ENCODE measurements around the gene ELOB. TPM values are rescaled to one million over a fixed set of nuclear protein-coding genes. Genes with fewer than 3 reads are reported as not detected.

The ELOB gene
- 239 and 444 TPM in 2 replicates for total RNA-seq

DNA sequence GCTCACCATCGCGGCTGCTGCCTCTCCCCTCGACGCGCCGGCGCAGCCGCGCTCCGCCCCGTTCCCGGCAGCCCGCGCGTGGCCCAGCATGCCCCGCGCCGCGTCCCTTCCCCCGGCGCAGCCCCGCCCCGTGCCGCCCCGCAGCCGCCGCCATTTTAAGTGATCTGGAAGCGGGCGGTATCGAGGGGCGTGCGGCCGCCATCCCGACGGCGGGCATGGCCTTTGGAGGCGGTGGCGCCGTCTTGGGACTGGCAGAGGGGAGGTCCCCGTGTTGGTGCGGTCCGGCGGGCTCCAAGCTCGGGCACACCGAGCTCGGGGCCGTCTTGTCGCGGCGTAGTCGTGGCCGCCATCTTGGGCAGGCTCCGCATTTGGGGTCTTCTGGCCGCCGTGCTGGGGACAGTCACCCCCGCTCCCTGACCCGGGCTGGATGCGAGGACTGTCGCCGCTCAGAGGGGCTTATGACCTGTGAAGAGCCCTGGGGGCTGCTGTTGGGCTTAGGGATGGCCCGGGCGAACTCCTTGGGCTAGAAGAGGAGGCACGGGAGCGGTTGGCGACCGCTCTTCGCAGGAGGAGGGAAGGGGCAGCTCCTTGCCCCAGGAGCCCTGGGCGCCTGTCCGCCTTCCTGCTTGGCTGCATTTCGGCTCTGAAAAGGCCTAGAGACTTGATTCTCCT lies at the start of gene ELOB:
ELOB (minus strand) TSS at position 50 of the 672 bp plus-strand sequence; CDS start at position 9, 41 bp downstream.
- peak; percentile 45 for DNase-seq (ENCODE audit: low read depth)

DNA sequence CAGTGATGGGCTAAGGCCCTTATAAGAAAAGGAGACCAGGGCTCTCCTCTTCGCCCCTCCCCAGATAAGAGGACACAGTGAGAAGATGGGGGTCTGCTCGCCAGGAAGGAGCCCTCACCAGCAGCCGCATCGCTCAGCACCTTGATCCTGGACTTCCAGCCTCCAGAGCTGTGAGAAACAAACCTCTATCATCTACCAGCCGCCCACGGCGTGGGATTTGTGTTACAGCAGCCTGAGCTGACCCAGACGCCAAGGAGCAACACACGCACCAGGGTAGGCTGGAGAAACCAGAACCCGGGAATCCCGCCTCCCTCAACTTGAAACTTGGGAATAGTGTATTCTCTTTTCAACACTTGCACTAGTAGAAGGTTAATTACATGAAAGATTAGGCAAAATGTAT lies 48.8 kb upstream of the ELOB start:
- no peak for DNase-seq (ENCODE audit: low read depth)

DNA sequence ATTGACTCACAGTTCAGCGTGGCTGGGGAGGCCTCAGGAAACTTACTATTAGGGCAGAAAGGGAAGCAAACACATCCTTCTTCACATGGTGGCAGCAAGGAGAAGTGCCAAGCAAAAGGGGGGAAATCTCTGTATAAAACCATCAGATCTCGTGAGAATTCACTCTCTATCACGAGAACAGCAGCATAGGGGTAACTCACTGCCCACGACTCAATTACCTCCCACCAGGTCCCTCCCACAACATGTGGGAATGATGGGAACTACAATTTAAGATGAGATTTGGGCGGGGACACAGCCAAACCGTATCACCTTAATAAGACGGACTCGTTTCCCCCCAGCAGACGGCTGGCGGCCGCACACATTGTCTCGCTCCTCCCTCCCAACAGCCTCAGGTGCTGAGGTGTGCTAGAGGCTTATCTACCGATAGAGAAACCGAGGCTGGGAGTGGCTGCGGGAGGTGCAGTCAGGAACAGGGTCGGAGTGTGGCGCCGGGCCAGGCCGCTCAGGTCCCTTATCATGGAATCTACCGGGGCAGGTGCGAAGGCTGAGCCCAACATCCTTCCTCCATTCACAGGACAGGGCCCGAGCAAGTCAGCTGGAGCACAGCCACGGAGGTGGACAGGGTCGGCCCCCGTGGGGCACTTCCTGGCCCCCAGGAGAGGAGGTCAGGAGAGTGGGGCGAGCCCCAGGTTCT lies 48.1 kb upstream of the ELOB start:
- DNase-seq (ENCODE audit: low read depth), result no peak

DNA sequence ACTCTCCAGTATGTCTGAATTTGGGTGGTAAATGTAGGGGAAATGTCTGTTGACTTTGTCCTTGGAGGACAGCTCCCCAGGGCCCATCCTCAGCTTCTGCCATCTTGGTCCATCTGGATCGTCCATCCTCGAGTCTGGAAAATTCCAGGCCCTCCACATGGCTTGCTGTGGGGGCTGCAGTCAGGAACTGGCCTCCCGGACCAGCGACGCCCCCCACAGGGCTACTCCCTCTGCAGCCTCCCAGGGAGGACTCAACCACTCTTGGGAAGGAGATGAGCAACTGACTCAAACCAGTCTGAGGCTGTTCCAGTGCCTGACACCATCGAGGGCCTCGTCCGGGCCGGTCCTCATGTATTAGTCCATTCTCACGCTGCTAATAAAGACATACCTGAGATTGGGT lies 47.5 kb upstream of the ELOB start:
- no peak for DNase-seq (ENCODE audit: low read depth)

DNA sequence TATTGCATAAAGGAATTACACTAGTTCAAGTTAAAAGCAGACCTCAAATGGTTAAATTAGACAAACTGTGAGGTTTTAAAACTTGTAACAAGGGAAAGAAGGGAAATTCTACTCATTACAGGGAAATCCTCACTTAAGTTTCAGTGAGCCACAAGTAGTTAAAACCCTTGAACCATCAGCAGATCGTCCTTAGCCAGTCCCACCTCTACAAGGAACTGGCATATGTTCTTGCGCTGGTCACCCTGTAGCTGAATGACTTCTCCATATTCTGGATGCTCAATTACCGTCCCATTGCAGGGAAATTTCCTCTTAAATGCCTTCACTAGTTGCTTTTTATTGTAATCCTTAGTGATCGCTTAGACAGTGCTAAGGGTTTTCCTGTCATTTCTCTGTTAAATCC lies 45.4 kb upstream of the ELOB start:
- DNase-seq (ENCODE audit: low read depth), result no peak

DNA sequence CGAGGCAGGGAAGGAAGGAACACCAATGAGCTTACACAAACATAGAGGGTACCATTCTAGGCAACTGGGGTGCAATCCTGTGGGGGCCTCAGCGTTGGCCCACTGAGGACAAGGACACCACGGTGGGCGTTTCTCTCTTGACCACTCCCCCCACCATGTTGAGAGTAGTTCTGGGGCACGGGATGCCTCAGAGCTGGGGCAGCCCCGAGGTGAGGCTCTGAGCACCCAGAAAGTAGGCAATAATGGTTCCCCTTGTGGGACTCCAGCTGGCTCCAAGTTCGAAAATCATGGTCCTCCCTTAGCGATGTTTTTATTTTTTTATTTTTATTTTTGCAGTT lies 45.0 kb upstream of the ELOB start:
- DNase-seq (ENCODE audit: low read depth), result no peak

DNA sequence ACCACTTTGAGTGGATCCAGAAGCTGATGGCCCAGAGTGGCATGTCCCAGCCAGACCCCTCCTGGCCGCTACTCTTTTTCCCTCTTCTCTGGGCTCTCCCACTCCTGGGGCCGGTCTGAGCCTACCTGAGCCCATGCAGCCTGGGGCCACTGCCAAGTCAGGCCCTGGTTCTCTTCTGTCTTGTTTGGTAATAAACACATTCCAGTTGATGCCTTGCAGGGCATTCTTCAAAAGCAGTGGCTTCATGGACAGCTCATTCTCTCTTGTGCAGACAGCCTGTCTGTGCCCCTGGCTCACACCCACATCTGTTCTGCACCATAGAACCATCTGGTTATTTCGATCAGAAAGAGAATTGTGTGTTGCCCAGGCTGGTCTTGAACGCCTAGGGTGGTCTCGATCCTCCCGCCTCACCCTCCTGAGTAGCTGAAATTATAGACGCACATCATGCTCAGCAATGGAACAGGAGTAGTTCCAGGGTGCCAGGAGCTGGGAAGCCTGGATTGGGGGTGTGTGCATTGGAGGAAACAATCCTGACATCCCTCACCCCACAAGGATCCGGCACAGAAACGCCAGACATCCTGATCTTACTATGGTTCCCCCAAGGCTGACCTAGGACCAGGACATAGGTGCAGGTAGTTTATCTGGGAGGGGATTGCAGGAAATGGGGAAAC lies 44.5 kb upstream of the ELOB start:
- peak; percentile 7 for DNase-seq (ENCODE audit: low read depth)

DNA sequence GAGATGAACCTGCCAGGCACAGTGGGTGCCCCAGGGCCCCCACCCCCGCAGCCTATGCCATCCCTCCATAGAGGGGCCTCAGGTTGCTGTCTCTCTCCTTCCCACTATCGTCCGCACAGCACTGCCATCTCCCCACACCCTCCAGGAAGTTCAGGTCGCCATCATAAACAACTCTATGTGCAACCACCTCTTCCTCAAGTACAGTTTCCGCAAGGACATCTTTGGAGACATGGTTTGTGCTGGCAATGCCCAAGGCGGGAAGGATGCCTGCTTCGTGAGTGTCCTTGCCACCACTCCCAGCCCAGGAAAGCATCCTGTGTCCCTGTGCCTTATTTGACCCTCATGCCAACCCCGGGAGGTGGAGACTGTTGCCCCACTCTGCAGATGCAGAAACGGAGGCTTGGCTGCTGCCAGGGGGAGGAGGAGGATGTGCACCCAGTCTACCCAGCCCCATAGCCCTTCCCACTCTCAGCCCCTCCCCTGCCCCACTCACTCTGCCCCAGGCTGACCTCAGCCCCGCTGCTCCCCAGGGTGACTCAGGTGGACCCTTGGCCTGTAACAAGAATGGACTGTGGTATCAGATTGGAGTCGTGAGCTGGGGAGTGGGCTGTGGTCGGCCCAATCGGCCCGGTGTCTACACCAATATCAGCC lies 43.9 kb upstream of the ELOB start:
- DNase-seq (ENCODE audit: low read depth), result no peak

DNA sequence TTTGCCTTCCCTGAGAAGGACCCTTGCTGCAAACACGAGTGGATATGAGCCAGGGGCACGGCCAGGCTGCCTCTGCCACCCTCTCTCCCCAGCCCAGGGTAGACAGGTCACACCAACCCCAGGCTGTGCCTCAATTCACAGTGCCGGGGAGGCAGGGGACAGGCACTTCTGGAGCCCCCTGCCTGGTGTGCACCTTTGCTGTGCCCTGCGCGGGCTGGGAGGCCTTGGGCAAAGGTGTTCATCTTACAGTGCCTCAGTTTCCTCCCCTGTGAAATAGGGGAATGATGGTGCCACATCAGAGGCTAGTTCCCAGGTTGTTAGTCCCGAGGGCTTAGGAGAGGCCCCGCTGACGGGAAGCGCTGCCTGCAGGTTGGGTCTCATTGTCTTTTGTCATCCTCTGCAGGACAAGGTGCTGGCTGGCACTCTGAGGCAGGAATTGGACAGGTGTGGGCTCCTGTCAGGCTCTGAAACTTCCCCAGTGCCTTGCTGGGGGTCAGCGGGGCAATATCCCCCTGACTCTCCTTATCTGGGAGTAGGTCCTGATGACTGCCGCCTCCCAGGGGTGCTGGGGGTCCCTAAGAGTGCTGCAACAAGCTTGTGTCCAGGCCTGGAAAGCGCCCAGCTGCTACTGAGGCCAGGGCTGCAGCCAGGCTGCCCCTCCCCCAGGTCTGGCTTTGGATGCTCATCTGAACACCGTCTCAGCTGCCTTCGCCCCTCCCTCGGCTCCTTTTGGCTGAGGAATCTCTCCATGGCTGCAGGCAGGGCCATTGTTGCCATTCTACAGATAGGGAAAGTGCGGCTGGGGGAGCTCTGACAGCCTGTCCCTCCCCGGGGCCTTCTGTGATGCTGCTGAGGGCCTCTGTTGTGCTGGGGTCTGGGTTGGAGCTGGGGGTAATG lies 43.1 kb upstream of the ELOB start:
- no peak for DNase-seq (ENCODE audit: low read depth)

DNA sequence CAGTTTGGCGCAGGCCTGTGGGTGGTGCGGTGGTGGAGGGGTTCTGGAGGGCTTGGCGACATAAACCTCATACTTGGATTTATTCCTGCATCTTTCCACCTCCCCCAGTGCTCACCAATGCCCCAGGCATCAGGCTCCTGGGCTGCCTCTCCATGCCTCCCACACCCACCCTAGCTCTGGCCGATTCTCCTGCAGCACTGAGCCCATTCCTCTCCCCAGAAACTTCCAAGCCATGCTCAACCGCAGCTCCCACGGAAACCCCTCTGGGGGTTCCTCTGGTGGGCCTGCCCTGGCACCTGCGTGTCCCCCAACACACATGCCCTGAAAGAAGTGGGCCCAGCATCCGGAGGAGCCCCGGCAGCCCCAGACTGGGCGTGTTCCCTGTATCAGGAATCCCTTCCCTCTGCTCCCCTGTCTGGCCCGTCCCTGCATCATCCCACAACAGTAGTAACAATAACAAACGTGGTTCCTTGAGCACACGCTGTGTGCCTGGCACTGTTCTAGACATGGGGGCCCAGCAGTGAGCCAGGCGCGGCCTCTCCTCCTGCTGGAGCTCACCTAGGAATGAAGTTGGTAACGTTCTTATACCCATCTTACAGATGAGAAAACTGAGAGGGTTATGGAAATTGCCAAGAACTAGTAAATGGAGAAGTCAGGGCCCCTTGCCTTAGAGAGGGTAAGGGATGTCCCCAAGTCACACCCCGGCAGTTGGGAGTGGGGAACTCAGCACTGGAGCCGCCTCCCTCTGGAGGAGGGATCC lies 42.3 kb upstream of the ELOB start:
- no peak for DNase-seq (ENCODE audit: low read depth)

DNA sequence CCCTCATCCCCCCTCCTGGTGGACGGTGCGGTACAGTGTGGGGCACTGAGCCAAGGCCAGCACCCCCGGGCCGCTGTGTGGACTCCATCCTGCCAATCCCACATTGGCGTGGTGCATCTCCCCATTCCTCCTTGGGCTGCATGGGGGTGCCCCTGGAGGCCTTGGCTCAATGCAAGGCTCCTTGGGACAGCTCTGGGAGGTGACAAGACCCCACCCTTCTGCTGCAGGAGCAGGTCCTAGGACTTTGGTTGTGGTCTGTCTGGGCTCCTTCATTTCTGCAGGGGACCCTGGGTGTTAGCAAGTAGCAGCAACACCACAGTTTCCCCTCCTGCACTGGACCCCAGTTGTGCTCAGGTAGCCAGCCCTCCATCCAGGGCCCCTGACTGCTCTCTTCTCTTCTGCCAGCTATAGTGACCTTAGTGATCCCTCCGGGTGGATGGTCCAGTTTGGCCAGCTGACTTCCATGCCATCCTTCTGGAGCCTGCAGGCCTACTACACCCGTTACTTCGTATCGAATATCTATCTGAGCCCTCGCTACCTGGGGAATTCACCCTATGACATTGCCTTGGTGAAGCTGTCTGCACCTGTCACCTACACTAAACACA lies 41.3 kb upstream of the ELOB start:
- no peak for DNase-seq (ENCODE audit: low read depth)

DNA sequence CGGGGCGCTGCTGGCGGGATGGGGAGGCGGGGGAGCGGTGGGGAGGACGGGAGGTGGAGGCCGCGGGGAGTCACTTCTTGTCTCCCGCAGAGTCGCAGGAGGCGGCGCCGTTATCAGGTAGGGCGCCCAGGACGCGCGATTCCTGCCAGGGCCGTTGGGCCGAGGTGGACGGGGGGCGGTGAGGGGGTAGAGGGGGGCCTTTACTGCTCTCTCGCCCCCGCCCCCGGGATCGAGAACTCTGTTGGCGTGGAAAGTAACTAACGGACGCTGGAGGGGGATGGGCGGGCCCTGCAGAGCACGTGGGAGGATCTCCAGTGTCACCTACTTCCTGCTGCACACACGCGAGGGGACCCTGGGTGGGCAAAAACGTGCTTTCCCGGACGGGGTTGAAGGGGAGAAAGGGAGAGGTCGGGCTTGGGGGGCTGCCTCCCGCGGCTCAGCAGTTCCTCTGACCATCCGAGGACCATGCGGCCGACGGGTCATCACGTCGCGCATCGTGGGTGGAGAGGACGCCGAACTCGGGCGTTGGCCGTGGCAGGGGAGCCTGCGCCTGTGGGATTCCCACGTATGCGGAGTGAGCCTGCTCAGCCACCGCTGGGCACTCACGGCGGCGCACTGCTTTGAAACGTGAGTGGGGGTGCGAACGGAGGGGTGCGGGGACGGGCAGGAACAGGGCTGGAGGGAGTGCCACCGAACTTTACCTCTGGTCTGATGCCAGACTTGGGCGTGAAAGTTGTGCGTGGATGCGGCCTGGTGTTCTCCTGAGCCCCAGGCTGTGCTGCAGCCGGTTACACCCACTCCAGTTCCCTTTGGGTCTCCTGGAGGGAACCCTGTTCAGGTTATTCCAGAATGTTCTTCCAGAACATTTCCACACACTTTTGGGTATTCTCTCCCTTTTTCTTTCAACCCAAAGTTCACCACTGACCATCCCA lies 40.5 kb upstream of the ELOB start:
- DNase-seq (ENCODE audit: low read depth), result no peak

DNA sequence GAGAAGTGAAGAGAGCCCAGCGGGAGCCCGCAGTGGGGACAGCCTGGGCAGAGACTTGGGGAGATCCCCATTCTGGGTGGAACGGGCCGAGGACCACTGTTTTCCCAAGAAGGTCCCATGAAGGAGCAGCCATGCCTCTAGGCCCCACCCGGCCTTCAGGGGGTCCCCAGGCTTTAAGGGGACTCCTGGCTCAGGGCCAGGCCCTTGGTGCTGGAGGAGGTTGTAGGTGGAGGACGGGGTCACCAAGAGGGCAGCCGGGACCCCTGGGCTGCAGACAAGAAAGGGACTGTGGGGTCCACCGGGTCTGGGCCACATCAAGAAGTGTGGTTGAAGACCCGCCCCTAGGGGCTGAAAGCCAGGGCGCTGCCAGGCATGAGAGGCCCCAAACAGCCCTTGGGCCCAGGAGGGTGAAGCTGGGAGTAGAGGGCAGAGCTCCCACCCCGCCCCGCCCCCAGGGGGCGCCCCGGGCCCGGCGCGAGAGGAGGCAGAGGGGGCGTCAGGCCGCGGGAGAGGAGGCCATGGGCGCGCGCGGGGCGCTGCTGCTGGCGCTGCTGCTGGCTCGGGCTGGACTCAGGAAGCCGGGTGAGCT lies 39.8 kb upstream of the ELOB start, which contains the start of gene PRSS21:
PRSS21 (plus strand) TSS at position 487 of the 589 bp plus-strand sequence; CDS start at position 519, 32 bp downstream.
- no peak for DNase-seq (ENCODE audit: low read depth)

DNA sequence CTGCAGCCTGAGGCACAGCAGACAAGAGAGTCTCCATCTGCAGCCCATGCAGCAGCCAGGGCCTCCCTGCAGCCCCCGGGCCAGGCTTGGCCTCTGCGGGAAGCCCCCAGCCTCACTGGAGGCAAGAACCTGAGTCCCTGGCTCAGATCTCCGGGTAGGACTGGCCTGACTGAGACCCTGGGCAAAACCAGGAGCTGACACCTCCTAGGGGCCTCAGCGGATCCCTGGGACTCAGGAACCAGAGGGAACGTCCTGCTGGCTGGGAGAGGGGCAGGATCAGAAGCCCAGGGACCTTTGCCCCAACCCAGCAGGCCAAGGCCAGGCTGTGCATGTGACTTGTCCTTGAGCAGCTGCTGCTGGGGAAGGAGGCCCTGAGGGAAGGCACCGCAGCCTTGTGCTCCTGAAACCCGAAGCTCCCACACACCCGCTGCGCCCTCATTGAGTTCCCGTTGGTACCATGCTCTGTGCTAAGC lies 38.3 kb upstream of the ELOB start:
- DNase-seq (ENCODE audit: low read depth), result no peak

DNA sequence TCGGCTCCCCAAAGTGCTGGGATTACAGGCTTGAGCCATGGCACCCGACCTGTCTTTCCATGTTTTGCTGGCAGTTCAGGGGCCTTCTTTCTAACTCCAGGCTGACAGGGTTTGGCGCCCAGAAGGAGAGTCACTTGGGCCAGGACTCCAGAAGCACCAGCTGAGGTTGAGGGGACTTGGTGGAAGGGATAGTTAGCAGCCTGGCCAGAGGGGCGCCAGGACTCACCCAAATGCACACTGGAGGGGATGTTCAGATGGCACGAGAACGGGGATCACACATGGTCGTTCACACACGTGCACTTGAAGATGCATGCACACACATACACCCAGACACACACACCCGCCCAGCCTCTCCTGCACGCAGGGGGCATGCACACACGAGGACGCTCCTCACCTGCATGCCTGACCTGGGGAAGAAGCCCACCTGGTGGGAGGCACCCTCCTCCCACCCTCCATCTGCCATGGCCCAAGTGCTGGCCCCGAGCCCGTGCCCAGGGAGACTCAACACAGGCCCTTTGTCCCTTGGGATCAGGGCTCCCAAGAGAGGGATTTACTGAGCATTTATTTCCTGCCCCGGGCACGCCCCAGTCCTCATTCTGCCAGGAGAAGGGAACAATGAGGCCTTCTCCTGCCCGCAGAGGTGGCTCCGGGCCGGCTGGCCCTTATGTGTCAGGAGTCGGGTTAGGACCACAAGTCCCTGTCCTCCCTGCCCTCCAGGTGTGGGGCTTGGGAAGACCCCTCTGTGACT lies 37.6 kb upstream of the ELOB start:
- DNase-seq (ENCODE audit: low read depth), result no peak

DNA sequence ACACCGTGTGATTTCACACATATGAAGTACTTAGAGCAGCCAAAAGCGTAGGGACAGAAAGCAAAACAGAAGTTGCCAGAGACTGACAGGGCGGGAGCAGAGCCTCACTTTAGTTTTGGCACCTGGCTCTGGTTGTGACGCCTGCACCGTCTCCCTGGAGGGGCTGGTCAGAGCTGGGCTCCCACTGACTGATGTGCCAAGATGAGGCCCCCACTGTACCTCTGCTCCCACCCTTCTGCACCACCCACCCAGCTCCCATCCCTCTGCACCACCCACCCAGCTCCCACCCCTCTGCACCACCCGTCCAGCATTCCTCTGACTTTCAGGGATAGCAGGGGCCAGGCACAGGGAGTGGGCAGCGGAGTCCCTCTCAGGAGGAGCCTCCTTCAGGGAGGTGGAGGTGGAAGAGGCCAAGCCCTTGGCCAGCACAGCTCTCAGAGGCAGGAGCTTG lies 36.7 kb upstream of the ELOB start:
- DNase-seq (ENCODE audit: low read depth), result no peak

DNA sequence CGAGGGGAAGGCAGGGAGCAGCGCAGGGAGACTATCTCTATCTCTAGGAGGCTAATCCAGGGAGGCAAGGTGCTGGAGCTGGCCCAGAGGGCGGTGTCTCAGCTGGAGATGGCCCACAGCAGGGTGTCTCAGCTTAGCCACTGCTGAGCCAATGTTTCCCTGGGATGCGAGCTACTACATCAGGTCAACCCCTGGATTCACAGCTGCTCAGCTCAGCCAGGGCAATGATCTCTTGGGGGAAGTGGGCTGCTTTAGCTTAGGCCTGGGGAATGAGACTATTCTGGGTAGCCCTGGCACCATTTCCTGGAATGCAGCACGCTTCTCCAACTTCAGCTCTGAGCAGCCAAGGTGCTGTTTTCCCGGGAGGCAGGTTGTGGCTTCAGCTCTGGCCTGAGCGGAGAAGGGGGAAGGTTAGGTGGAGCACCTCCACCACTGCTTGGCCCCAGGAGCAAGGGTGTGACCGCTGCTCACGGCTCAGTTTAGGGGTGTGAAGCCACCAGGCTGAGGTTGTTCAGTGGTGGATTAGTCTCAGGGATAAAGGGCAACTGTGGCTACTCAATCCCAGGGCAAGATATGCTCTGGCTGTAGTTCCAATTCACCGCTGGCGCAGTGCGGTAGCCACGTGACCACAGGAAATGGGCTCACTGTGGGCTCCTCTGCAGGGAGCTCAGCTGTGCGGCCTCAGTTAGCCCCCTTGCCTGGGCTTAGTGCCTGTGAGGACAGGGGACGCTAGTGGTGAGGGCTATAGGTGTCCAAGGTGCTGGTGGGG lies 34.8 kb upstream of the ELOB start:
- no peak for DNase-seq (ENCODE audit: low read depth)

Data from renal cortical epithelial cell (primary cell).